MV-4-11 (cell line): Measurements from ENCODE around the gene SLC1A2.

Source experiments
- DNase-seq: peaks from one replicate; lab custom pipeline; 2025; lab: John Stamatoyannopoulos, UW

The SLC1A2 gene

GRCh38 chr11:35419184-35419829, at the start of gene SLC1A2:
TSS of gene SLC1A2 (minus strand) at chr11:35419558. CDS start at chr11:35418966, 592 bp downstream.
- no peak for DNase-seq

- DNase-seq: no peak
These were observed 46.7 kb upstream of the SLC1A2 start for GRCh38 chr11:35466058-35466457.

GRCh38 chr11:35464308-35464707, 45.0 kb upstream of the SLC1A2 start:
- no peak for DNase-seq

DNA sequence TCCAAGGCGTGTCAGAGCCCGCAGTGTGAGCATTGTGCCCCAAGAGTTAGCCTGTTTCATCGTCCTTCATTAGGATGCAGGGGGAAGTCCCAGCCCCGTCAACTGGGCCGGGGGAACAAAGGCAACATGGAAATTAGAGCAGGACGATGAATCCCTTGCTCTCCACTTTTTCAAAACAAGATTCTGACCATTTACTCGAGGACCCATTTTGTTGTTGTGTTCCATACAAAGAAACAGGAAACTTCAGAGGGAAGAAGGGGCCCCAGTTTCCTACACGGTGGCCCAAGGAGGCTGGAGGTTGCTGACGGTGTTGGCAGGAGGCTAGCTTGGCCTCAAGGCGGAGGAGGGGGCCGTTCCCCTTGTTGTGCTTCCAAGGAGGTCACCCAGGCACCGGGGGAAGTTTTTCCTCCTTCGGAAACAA, 44.0 kb upstream of the SLC1A2 start:
- no peak for DNase-seq

GRCh38 chr11:35461917-35462538, 42.7 kb upstream of the SLC1A2 start:
- no peak for DNase-seq

- DNase-seq: no peak
These were observed 40.1 kb upstream of the SLC1A2 start for GRCh38 chr11:35459489-35459888.

DNA sequence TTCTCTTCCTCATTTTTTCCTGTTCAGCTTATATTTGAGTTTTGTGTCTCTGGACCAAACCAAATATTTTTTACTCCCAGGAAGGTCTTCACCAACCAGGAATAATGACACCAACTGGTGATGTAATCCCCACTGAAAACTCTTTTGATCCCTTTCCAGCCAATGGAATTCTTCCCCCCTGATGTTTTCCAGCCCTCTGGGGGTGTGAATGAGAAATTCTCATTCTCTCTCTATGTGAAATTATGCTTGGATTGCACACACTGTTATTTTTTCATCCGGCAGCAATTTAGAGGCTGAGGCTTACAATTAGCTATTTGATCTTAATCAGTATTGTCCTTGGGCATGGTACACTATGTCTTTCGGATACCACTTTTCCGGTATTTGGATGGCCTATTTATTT, 39.5 kb upstream of the SLC1A2 start:
- DNase-seq: no peak

DNA sequence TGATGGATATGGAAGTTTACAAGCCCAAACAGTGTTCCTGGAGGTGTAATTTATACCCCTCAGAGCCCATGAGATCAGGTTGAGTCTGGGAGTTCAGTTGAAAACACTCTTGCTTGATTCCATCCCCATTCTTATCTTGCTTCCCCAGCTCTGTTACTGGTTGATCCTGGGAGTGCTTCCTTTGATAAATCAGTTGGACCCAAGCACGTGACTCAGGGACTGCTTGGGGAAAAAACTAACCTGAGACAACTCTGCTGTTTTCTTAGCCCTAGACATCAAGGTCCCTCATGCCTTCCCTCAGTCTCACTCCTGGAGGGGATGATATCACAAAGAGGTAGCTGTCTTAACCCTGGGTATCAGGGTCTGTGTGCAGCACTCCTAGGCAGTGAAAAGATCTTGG, 35.0 kb upstream of the SLC1A2 start:
- no peak for DNase-seq

- no peak for DNase-seq
These were observed 17.4 kb upstream of the SLC1A2 start for GRCh38 chr11:35436581-35437250.

DNA sequence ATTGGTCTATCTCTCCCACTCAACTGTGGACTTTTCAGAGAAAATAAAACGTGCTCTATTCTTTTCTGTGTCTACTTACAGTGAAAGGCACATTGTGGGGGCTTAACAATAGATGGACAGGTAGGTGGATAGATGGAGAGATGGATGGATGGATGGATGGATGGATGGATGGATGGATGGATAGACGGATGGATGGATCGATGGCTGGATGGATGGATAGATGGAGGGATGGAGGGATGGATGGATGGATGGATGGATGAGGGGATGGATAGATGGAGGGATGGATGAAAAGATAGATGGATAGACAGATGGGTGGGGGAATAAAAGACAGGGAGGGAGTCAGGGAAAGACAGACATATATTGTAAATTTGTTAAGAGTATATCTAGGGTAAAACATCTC, 14.2 kb upstream of the SLC1A2 start:
- DNase-seq: no peak

DNA sequence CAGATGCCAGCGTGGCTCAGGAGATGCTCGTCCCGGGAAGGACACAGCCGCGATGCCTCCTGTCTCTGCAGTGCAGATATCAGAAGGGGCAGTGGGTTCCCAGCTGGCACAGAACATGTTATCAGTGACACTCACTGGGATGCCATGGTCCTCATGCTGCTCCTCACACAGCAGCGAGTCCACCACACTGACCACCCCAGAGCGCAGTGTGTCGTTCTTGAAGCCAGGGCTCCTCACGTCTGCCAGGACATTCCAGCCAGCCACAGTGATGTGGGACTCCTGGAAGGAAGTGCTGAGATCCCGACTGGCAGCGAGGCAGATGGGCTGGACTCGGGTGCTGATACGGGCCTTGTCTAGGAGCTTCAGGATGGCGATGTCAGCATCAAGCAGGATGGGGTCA, 13.1 kb upstream of the SLC1A2 start:
- DNase-seq: no peak

GRCh38 chr11:35427071-35427470, 7.7 kb upstream of the SLC1A2 start:
- DNase-seq: no peak

DNA sequence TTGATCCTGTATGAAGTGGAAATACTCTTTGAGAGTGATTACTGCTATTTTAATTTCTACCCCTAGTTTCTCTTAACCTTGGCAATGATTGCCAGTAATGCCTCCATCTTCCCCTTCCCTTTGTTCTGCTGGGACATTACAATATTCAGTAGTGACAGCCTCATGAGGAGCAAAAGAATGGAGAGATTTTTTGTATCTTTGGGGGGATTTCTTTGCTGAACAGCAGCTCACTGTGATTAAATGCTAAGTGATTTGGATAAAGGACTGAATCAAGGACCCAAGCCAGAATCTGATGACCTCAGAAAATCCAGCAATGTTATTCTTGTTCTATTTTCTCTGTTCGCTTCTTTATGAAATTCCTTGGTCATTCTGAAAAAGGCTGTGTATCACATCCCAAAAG, 7.0 kb upstream of the SLC1A2 start:
- no peak for DNase-seq

DNA sequence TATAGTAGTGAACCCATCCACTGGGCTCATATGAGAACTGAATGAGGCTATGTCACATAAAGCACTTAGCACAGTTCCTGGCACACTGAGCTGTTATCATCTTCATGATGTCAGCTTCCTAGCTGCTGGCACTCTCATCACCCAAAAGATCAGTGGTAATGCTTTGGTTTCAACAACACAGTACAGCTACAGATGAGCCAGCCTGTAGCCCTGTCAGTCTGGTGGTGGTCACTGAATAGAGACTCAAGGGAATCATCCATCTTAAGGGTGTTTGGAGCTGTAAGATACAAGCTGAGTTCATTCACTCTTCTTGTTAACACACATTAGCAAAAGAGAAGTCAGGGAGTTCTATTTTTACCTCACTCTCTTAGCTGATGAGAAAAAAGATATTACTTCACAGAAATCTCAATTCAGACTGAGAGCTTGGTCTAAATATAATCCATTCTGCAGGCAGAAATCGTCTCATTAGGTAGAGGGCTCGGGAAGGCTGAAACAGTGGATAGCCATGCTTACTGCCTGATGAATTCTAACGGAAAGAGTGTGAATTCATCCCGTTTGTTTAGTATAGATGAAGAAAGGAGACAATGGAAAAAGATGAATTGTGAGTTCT, 6.3 kb upstream of the SLC1A2 start:
- no peak for DNase-seq

- no peak for DNase-seq
These were observed 5.0 kb upstream of the SLC1A2 start for GRCh38 chr11:35424157-35424940.

GRCh38 chr11:35420371-35420770, 1.0 kb upstream of the SLC1A2 start:
- DNase-seq: no peak

GRCh38 chr11:35419830-35420333, 524 bp upstream of the SLC1A2 start:
- DNase-seq: no peak

- no peak for DNase-seq
These were observed 825 bp downstream of the SLC1A2 start for GRCh38 chr11:35418282-35419183.

DNA sequence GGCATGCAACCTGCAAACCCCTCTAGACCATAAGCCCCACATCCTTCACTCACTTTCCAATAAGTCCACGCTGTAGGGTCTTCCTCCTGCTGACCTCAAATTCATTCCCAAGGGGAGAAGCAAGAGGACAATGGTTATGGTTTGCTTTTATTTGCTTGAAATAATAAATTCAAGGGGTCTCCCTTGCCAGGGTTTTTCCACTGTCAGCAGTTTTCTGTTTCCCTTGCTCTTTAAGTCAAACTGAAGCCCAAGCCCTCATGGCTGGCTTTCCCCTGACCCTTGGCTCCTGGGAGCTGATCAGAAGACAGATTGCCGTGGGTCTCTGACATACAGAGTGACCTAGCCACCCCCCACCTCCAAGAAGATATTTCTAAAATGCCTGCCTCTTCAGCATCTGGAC, 3.9 kb downstream of the SLC1A2 start:
- no peak for DNase-seq

- DNase-seq: no peak
These were observed 4.6 kb downstream of the SLC1A2 start for GRCh38 chr11:35414776-35415175.

GRCh38 chr11:35414311-35414710, 5.0 kb downstream of the SLC1A2 start:
- no peak for DNase-seq
